HG03565 (cell line): ENCODE results near the gene PRKAG1.

Source experiments
- ATAC-seq: cut with Tn5 transposase; IDR thresholded peaks from one replicate; pipeline ENCODE4 v1.9.1; 2021; ENCODE audit warnings: mild to moderate bottlenecking, moderate library complexity; ENCODE audit not compliant: unreplicated experiment

PRKAG1 gene

GRCh38 chr12:48969833-48970701 is 48.5 kb downstream of the PRKAG1 start:
- no peak for ATAC-seq

GRCh38 chr12:48969160-48969771 is 49.3 kb downstream of the PRKAG1 start:
- no peak for ATAC-seq

DNA sequence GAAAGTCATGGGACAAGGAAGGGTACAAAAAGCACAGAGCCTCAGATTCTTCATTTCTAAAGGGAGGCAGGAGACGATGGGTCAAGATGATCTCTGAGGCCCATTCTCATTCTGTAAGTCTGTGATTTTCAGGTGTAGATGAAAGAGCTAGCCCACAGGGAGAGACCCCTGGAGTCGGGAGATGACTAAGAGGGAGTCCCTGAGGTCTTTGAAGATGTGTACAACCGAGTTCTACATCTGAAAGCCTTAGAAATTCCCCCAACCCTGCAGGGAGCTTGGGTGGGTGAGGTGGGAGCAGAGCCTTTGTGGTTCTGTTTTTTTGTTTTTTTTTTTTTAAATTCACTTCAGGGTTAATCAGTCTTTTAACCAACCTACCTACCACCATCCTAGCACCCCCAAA is 50.1 kb downstream of the PRKAG1 start:
- no peak for ATAC-seq

GRCh38 chr12:48967991-48968390 is 50.6 kb downstream of the PRKAG1 start:
- ATAC-seq: no peak

- no peak for ATAC-seq
These were observed 52.2 kb downstream of the PRKAG1 start for GRCh38 chr12:48966177-48966895.

DNA sequence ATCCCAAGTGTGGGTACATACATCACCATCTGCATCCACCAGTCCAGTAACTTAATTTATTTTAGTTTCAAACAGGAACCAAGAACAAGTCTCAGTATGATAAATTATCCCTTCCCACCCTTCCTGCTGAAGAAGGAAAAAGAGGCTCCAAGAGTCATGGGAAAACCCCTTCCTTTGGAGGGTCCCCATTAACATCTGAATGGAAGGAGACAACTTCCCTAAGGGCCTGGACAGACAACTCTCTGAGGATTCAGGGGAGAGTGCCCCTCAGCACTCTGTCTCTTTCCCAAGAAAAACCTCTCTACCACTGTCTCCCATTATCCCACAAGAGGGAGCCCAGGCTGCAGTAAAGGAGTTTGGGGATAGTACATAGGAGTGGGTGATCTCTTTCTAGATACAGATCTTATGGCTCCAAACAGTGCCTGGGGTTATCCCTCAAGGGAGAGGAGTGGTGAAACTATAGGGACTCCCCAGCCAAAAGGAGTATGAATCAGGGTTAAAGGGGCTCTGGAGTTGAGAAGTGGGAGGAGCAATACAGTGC is 53.2 kb downstream of the PRKAG1 start:
- ATAC-seq: no peak

- ATAC-seq: no peak
These were observed 56.8 kb downstream of the PRKAG1 start for GRCh38 chr12:48961801-48962200.

- ATAC-seq: no peak
These were observed 57.2 kb downstream of the PRKAG1 start for GRCh38 chr12:48961331-48961730.

- ATAC-seq: no peak
These were observed 57.7 kb downstream of the PRKAG1 start for GRCh38 chr12:48960834-48961233.

- no peak for ATAC-seq
These were observed 60.6 kb downstream of the PRKAG1 start for GRCh38 chr12:48958049-48958388.

DNA sequence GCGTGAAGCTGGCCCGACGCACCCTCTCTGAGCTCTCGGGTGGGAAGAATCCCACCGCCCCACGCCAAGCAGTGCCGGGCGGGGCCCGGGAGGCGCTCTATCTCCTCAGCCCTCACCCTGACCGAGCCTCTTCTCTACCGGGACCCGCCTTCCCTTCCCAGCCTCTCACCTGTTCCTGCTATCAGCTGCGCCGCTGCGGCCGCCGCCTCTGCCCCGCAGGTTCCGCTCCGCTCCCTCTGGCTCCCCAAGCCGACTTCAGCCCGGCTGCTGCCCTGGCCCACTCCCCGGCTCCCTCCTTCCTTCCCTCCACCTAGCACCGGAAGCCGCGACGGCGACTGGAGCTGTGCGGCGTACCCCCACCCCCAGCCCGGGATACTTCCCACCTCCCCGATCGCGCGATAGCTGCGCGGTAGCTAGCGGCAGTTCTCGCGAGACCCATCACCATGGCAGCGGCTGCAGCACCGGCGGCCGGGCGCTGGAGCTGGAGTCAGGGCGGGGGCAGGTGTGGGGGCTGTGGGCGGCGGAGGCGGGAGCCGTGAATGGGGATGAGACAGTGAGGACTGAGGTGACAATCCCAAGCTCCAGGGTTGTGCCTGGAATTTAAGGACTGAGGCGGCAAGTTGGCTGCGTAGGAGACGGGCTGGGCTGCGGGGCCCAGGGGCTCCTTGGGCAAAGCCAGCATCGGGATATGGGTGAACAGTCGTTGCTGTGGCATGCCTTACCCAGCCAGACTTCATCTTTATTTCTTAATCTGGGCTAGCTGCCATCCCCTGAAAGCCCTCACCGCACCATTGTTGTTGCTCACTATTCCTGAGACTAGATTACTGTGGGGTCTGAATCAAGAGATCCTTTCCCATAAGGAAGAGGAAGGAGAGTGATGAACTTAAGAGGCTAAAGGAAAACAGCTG is 61.2 kb downstream of the PRKAG1 start, which contains the start of gene ARF3:
TSS of gene ARF3 (minus strand) at position 347 of the 908 bp plus-strand sequence. CDS start 16,392 bp downstream, outside the sequence.
- peak; percentile 80 for ATAC-seq

DNA sequence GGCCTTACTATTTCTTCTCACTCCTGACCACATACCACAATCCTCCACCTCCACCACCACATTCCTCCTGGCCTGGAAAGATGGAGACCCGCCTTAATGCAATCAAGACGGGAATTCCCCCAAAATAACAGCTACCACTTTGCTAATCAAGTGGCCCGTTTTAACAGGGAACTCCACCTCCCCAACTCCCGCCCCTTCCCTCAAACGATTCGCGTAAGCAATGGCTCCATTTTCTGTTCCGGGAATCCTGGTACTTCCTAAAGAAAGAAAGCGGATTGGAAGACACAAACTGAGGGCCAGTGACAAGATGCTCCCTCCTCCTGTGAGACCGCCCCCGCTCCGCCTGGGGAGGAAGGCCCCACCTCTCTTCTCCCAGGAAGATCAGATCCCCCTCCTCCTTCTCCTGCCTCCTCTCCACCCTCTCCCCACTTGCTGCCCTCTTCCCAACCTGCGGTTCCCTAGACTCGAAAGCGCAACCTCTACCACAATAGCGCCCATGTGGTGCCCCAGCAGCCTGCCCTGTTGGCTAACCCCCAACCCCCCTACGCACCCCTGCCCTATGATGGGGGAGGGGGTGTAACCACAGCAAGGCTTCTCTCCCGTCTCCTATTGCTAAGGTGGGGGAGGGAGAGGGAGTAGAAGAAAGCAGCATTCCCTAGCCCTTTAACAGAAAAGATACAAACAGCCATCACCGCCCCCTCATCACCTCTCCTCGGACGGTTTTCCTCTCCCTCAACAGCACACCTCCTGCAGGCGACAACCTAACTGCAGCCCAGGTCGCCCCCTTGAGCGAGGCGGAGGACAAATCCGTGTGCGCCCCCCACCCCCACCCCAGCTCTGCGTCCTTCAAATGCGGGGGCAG is 62.1 kb downstream of the PRKAG1 start:
- no peak for ATAC-seq

DNA sequence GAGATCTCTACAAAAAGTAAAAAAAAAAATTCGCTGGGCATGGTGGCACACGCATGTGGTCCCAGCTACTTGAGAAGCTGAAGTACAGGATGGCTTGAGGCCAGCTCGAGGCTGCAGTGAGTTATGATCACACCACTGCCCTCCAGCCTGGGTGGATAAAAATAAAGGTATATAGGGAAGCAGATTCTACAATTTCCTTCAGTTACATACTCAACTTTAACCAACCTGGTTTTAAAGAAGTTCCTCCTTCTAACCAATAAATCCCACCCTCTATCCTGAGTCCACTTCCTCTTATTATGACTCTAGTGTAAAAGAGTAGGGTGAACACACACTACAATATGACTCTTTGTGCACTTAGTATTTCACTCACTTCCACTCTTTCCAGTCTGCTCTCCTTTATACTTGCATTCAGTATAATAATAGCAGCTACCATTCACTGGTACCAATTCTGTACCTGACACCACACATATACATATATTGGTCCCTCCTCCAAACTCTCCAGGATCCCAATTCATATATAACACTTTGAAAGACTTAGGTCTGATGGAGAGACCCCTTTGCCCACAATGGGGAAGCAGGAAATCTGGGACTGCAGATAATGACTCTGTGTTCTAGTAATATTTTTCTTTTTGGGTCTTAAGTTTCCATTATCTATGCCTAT is 63.6 kb downstream of the PRKAG1 start:
- ATAC-seq: no peak

- no peak for ATAC-seq
These were observed 64.5 kb downstream of the PRKAG1 start for GRCh38 chr12:48954061-48954460.

GRCh38 chr12:48952691-48953090 is 65.9 kb downstream of the PRKAG1 start:
- ATAC-seq: no peak
